HepG2 (cell line): ENCODE results near the gene UPB1. TPM values are rescaled to one million over a fixed set of nuclear protein-coding genes. Genes with fewer than 3 reads are reported as not detected.

Experiments used
- ARHGAP35 ChIP-seq: sonication (generic); formaldehyde crosslinking; IDR thresholded peaks from 2 replicates; pipeline ENCODE4 v1.9.0; 2022; ENCODE audit warnings: mild to moderate bottlenecking, inconsistent platforms, moderate library complexity, missing genetic modification reagents, borderline replicate concordance
- ARID2 ChIP-seq: sonication (generic); formaldehyde crosslinking; IDR thresholded peaks from 2 replicates; pipeline ENCODE4 v1.8.1; 2022; ENCODE audit warnings: mild to moderate bottlenecking, missing genetic modification reagents, borderline replicate concordance
- CCAR2 ChIP-seq: fragments of 200-400 bp; formaldehyde crosslinking; optimal IDR thresholded peaks from 2 replicates; pipeline ENCODE3; 2018; ENCODE audit warnings: low read depth, mild to moderate bottlenecking, low read length, moderate library complexity
- FOXK2 ChIP-seq: fragments of 450-650 bp; IDR thresholded peaks from 2 replicates; pipeline ENCODE4 v1.6.1; 2016
- HNRNPL ChIP-seq: fragments of 200-400 bp; formaldehyde crosslinking; IDR thresholded peaks from 2 replicates; pipeline ENCODE4 v1.6.1; 2017; ENCODE audit warnings: mild to moderate bottlenecking, low read depth, low read length
- HOXA9 ChIP-seq: sonication (generic); formaldehyde crosslinking; IDR thresholded peaks from 2 replicates; pipeline ENCODE4 v1.8.1; 2022; ENCODE audit warnings: missing genetic modification reagents, mild to moderate bottlenecking, moderate library complexity, borderline replicate concordance
- IRF2 ChIP-seq: IDR thresholded peaks from 2 replicates; pipeline ENCODE4 v1.6.1; 2018; ENCODE audit warnings: missing genetic modification reagents, missing compliant biosample characterization
- MEF2D ChIP-seq: sonication (generic); formaldehyde crosslinking; IDR thresholded peaks from 2 replicates; pipeline ENCODE4 v1.5.1; 2020; ENCODE audit warnings: mild to moderate bottlenecking, missing genetic modification reagents
- NCOA1 ChIP-seq: sonication (generic); formaldehyde crosslinking; IDR thresholded peaks from 2 replicates; pipeline ENCODE4 v1.9.0; 2021; ENCODE audit warnings: missing genetic modification reagents
- RAD21 ChIP-seq: fragments of 450-650 bp; formaldehyde crosslinking; IDR thresholded peaks from 2 replicates; pipeline ENCODE4 v1.5.0; 2020; ENCODE audit warnings: mild to moderate bottlenecking
- ZFAT ChIP-seq: sonication (generic); formaldehyde crosslinking; conservative IDR thresholded peaks from 2 replicates; pipeline ENCODE4 v1.8.1; 2023; ENCODE audit warnings: missing genetic modification reagents, inconsistent platforms
- ZMAT3 ChIP-seq: sonication (generic); formaldehyde crosslinking; conservative IDR thresholded peaks from 2 replicates; pipeline ENCODE4 v1.7.0; 2021; ENCODE audit warnings: missing genetic modification reagents
- ZMYM4 ChIP-seq: sonication (generic); formaldehyde crosslinking; IDR thresholded peaks from 2 replicates; pipeline ENCODE4 v1.8.1; 2023; ENCODE audit warnings: mild to moderate bottlenecking, missing genetic modification reagents
- ZNF282 ChIP-seq: fragments of 450-650 bp; IDR thresholded peaks from 2 replicates; pipeline ENCODE4 v1.6.1; 2018; ENCODE audit not compliant: partially characterized antibody
- ZNF460 ChIP-seq: sonication (generic); formaldehyde crosslinking; IDR thresholded peaks from 2 replicates; pipeline ENCODE4 v1.5.1; 2020; ENCODE audit warnings: missing genetic modification reagents, mild to moderate bottlenecking, borderline replicate concordance
- ZNF570 ChIP-seq: sonication (generic); formaldehyde crosslinking; IDR thresholded peaks from 2 replicates; pipeline ENCODE4 v1.4.0; 2020; ENCODE audit warnings: mild to moderate bottlenecking, missing genetic modification reagents, borderline replicate concordance
- ZNF790 ChIP-seq: sonication (generic); formaldehyde crosslinking; IDR thresholded peaks from 2 replicates; pipeline ENCODE4 v1.8.0; 2022; ENCODE audit warnings: missing genetic modification reagents, mild to moderate bottlenecking, borderline replicate concordance
- polyA plus RNA-seq, 8 experiments: library from polyadenylated mRNA; depleted of rRNA in 3 of 8; stranded (reverse) in 7 of 8; unstranded in 1 of 8; fragments of >200 nt; fragmentation: Illumina TruSeq in 4 of 8; extraction: Trizol in 4 of 8; gene quantifications; 2 replicates each; pipeline versions ENCODE4 v1.2.1 to v1.2.3, GENCODE V29; 2011 to 2016; ENCODE audit warnings: low read depth in 4 of 8, missing spikeins in 1 of 8, mixed read lengths in 1 of 8; ENCODE audit not compliant: insufficient read depth in 1 of 8
- total RNA-seq, 5 experiments: library from RNA; depleted of rRNA; stranded (reverse); fragments of >200 nt; fragmentation: Illumina TruSeq; extraction: Trizol; gene quantifications; 2 replicates each; pipeline ENCODE4 v1.2.3, GENCODE V29; 2016; ENCODE audit warnings: low read depth in 1 of 5
- TF ChIP-seq, protein P1 (sequence below): sonication (generic); formaldehyde crosslinking; IDR thresholded peaks from 2 replicates; pipeline ENCODE4 v1.4.0; 2020; ENCODE audit warnings: missing genetic modification reagents, mild to moderate bottlenecking, borderline replicate concordance
- TF ChIP-seq, protein P2 (sequence below): sonication (generic); formaldehyde crosslinking; IDR thresholded peaks from 2 replicates; pipeline ENCODE4 v1.5.0; 2020; ENCODE audit warnings: mild to moderate bottlenecking, missing genetic modification reagents, borderline replicate concordance
- TF ChIP-seq, protein P3 (sequence below): sonication (generic); formaldehyde crosslinking; conservative IDR thresholded peaks from 2 replicates; pipeline ENCODE4 v1.4.0; 2020; ENCODE audit warnings: mild to moderate bottlenecking, missing genetic modification reagents, moderate library complexity
- TF ChIP-seq, protein P4 (sequence below): IDR thresholded peaks from 2 replicates; pipeline ENCODE4 v1.6.1; 2016; ENCODE audit warnings: mild to moderate bottlenecking

UPB1 gene
- total and polyA plus RNA-seq, 2 of the 13 experiments (the other 11 are each of a cell fraction or from before 2014, with no cell fraction given), result 0.38 to 1.2 TPM

DNA sequence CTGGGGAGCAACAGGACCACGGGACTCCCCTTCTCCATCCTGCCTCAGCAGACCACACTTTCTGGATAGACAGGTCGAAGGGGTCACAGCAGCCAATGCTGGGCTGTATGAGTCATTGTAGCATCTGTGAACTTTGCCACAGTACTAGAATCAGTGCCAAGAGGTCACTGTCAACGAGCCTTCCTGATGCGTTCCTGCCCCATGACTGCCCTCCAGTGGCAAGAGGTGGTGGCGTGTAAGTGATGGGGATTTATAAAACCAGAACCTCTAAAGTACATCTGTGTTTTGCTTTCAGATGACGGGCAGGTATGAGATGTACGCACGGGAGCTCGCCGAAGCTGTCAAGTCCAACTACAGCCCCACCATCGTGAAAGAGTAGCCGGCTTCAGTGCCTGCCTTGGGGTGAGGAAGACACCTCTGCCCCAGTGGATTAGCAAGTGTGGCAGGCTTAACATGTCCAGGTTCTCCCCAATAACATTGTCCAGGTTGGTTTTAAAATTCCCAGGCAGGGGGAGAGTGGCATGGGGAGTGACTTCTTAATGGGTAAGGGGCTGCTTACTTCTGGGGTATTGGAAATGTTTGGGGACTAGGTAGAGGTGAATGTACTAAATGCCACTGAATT is 30.4 kb downstream of the UPB1 start (continued):
- TF ChIP-seq ZNF790 (CRISPR knock-in tag) (no peak), ZNF460 (CRISPR knock-in tag) (peak; percentile 37; the same call in 1 of the 2 replicates), ZNF282 (no peak), ZNF570 (no peak), ZFAT (CRISPR knock-in tag) (no peak), FOXK2 (no peak), ZMYM4 (CRISPR knock-in tag) (peak; percentile 77), ZMAT3 (CRISPR knock-in tag) (no peak), RAD21 (CRISPR knock-in tag) (peak; percentile 96), CCAR2 (no peak), HNRNPL (no peak), IRF2 (CRISPR knock-in tag) (peak; percentile 72; the same call in 1 of the 2 replicates), ARID2 (CRISPR knock-in tag) (no peak), MEF2D (CRISPR knock-in tag) (peak; percentile 57; the same call in 1 of the 2 replicates), HOXA9 (CRISPR knock-in tag) (no peak), ARHGAP35 (no peak), NCOA1 (CRISPR knock-in tag) (no peak)
- TF ChIP-seq, protein P1, sequence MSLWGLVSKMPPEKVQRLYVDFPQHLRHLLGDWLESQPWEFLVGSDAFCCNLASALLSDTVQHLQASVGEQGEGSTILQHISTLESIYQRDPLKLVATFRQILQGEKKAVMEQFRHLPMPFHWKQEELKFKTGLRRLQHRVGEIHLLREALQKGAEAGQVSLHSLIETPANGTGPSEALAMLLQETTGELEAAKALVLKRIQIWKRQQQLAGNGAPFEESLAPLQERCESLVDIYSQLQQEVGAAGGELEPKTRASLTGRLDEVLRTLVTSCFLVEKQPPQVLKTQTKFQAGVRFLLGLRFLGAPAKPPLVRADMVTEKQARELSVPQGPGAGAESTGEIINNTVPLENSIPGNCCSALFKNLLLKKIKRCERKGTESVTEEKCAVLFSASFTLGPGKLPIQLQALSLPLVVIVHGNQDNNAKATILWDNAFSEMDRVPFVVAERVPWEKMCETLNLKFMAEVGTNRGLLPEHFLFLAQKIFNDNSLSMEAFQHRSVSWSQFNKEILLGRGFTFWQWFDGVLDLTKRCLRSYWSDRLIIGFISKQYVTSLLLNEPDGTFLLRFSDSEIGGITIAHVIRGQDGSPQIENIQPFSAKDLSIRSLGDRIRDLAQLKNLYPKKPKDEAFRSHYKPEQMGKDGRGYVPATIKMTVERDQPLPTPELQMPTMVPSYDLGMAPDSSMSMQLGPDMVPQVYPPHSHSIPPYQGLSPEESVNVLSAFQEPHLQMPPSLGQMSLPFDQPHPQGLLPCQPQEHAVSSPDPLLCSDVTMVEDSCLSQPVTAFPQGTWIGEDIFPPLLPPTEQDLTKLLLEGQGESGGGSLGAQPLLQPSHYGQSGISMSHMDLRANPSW (CRISPR knock-in tag), result no peak
- TF ChIP-seq, protein P2, sequence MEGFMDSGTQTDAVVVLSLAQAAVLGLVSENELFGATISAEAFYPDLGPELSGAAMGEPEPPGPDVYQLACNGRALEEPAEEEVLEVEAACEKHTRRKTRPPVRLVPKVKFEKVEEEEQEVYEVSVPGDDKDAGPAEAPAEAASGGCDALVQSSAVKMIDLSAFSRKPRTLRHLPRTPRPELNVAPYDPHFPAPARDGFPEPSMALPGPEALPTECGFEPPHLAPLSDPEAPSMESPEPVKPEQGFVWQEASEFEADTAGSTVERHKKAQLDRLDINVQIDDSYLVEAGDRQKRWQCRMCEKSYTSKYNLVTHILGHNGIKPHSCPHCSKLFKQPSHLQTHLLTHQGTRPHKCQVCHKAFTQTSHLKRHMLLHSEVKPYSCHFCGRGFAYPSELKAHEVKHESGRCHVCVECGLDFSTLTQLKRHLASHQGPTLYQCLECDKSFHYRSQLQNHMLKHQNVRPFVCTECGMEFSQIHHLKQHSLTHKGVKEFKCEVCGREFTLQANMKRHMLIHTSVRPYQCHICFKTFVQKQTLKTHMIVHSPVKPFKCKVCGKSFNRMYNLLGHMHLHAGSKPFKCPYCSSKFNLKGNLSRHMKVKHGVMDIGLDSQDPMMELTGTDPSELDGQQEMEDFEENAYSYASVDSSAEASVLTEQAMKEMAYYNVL (CRISPR knock-in tag), result no peak
- TF ChIP-seq, protein P3, sequence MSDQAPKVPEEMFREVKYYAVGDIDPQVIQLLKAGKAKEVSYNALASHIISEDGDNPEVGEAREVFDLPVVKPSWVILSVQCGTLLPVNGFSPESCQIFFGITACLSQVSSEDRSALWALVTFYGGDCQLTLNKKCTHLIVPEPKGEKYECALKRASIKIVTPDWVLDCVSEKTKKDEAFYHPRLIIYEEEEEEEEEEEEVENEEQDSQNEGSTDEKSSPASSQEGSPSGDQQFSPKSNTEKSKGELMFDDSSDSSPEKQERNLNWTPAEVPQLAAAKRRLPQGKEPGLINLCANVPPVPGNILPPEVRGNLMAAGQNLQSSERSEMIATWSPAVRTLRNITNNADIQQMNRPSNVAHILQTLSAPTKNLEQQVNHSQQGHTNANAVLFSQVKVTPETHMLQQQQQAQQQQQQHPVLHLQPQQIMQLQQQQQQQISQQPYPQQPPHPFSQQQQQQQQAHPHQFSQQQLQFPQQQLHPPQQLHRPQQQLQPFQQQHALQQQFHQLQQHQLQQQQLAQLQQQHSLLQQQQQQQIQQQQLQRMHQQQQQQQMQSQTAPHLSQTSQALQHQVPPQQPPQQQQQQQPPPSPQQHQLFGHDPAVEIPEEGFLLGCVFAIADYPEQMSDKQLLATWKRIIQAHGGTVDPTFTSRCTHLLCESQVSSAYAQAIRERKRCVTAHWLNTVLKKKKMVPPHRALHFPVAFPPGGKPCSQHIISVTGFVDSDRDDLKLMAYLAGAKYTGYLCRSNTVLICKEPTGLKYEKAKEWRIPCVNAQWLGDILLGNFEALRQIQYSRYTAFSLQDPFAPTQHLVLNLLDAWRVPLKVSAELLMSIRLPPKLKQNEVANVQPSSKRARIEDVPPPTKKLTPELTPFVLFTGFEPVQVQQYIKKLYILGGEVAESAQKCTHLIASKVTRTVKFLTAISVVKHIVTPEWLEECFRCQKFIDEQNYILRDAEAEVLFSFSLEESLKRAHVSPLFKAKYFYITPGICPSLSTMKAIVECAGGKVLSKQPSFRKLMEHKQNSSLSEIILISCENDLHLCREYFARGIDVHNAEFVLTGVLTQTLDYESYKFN, result peak; percentile 79
- TF ChIP-seq, protein P4, sequence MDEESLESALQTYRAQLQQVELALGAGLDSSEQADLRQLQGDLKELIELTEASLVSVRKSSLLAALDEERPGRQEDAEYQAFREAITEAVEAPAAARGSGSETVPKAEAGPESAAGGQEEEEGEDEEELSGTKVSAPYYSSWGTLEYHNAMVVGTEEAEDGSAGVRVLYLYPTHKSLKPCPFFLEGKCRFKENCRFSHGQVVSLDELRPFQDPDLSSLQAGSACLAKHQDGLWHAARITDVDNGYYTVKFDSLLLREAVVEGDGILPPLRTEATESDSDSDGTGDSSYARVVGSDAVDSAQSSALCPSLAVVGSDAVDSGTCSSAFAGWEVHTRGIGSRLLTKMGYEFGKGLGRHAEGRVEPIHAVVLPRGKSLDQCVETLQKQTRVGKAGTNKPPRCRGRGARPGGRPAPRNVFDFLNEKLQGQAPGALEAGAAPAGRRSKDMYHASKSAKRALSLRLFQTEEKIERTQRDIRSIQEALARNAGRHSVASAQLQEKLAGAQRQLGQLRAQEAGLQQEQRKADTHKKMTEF (CRISPR knock-in tag), result peak; percentile 64
